GM23338 (cell line): ENCODE results near the gene CCDC175. TPM values are rescaled to one million over a fixed set of nuclear protein-coding genes. Genes with fewer than 3 reads are reported as not detected.

ENCODE experiments used
- ATAC-seq: fragments of 200-7000 bp; cut with Tn5 transposase; 3 replicates; pipeline ENCODE4 v1.9.1; 2020
- DNase-seq: peaks from one replicate; pipeline ENCODE4 v3.0.0-alpha.2; 2015; ENCODE audit warnings: low spot score
- H2AFZ ChIP-seq: fragments of 200-600 bp; sonication (generic); 2 replicates; pipeline ENCODE4 v1.8.0; 2016; ENCODE audit warnings: antibody characterized with exemption, mild to moderate bottlenecking, moderate library complexity
- H3F3A ChIP-seq: fragments of 200-600 bp; sonication (generic); replicated peaks from 2 replicates; pipeline ENCODE4 v1.8.0; 2017; ENCODE audit warnings: antibody characterized with exemption, mixed run types, low read depth
- H3K27ac ChIP-seq: fragments of 200-600 bp; sonication (generic); 2 replicates; pipeline ENCODE4 v1.6.1; 2016; ENCODE audit warnings: low read depth
- H3K27me3 ChIP-seq: fragments of 200-600 bp; sonication (generic); 2 replicates; pipeline ENCODE4 v1.8.0; 2016; ENCODE audit warnings: mild to moderate bottlenecking, mixed run types, moderate library complexity; ENCODE audit not compliant: insufficient read depth
- H3K36me3 ChIP-seq: fragments of 200-600 bp; sonication (generic); 2 replicates; pipeline ENCODE4 v1.8.0; 2016; ENCODE audit warnings: mild to moderate bottlenecking; ENCODE audit not compliant: insufficient read depth
- H3K4me1 ChIP-seq: fragments of 200-600 bp; sonication (generic); 2 replicates; pipeline ENCODE4 v1.8.0; 2016; ENCODE audit warnings: mild to moderate bottlenecking, moderate library complexity; ENCODE audit not compliant: insufficient read depth
- H3K4me2 ChIP-seq: fragments of 200-600 bp; sonication (generic); 2 replicates; pipeline ENCODE4 v1.7.1; 2017; ENCODE audit warnings: mixed run types
- H3K4me3 ChIP-seq: fragments of 200-600 bp; sonication (generic); 2 replicates; pipeline ENCODE4 v1.6.1; 2016; ENCODE audit warnings: mixed run types
- H3K79me2 ChIP-seq: fragments of 200-600 bp; sonication (generic); replicated peaks from 2 replicates; pipeline ENCODE4 v1.8.0; 2017; ENCODE audit warnings: mild to moderate bottlenecking; ENCODE audit not compliant: insufficient read depth
- H3K9me2 ChIP-seq: fragments of 200-600 bp; sonication (generic); 2 replicates; pipeline ENCODE4 v1.8.0; 2017; ENCODE audit not compliant: insufficient read depth
- H4K20me1 ChIP-seq: fragments of 200-600 bp; sonication (generic); replicated peaks from 2 replicates; pipeline ENCODE4 v1.8.0; 2017; ENCODE audit warnings: mild to moderate bottlenecking; ENCODE audit not compliant: insufficient read depth
- H3K27ac Mint-ChIP-seq: 2 replicates; pipeline ENCODE4 v1.8.0; 2020; ENCODE audit warnings: inconsistent platforms, mild to moderate bottlenecking, moderate library complexity, mixed read lengths
- H3K27me3 Mint-ChIP-seq: 3 replicates; pipeline ENCODE4 v1.8.0; 2022; ENCODE audit warnings: low read depth, mild to moderate bottlenecking, moderate library complexity, mixed read lengths, inconsistent platforms; ENCODE audit not compliant: insufficient read depth, poor library complexity
- H3K36me3 Mint-ChIP-seq: 3 replicates; pipeline ENCODE4 v1.8.0; 2021; ENCODE audit warnings: low read depth, mild to moderate bottlenecking, inconsistent platforms, moderate library complexity, mixed read lengths
- H3K4me1 Mint-ChIP-seq: 3 replicates; pipeline ENCODE4 v1.8.0; 2020; ENCODE audit warnings: mild to moderate bottlenecking, inconsistent platforms, mixed read lengths
- H3K4me3 Mint-ChIP-seq: 3 replicates; pipeline ENCODE4 v1.8.0; 2021; ENCODE audit warnings: moderate library complexity, mild to moderate bottlenecking, inconsistent platforms, mixed read lengths
- H3K9me3 Mint-ChIP-seq: 3 replicates; pipeline ENCODE4 v1.8.0; 2020; ENCODE audit warnings: moderate library complexity, mild to moderate bottlenecking, inconsistent platforms, mixed read lengths
- EZH2 ChIP-seq: fragments of 200-600 bp; sonication (generic); IDR thresholded peaks from one replicate; pipeline ENCODE4 v1.8.0; 2017; ENCODE audit warnings: antibody characterized with exemption, mild to moderate bottlenecking, low read depth; ENCODE audit not compliant: unreplicated experiment
- NANOG ChIP-seq: IDR thresholded peaks from 2 replicates; pipeline ENCODE4 v1.6.1; 2016; ENCODE audit warnings: antibody characterized with exemption, borderline replicate concordance
- polyA plus RNA-seq: library from polyadenylated mRNA; unstranded; fragments of >200 nt; fragmentation: Nextera tagmentation; extraction: Ambion mirVana; gene quantifications from 2 replicates; pipeline ENCODE4 v1.2.1, GENCODE V29; 2016
- total RNA-seq: library from RNA; depleted of rRNA; stranded (reverse); fragments of >200 nt; shearing (Covaris generic); gene quantifications from 2 replicates; pipeline ENCODE4 v1.2.3, GENCODE V29; 2014; rRNA removed
- TF ChIP-seq, protein P1 (sequence below): IDR thresholded peaks from 2 replicates; pipeline ENCODE4 v1.6.1; 2016; ENCODE audit warnings: antibody characterized with exemption

Gene CCDC175
- total and polyA plus RNA-seq, 2 experiments from 2014 or later = 0.50 TPM; not detected in 1

DNA sequence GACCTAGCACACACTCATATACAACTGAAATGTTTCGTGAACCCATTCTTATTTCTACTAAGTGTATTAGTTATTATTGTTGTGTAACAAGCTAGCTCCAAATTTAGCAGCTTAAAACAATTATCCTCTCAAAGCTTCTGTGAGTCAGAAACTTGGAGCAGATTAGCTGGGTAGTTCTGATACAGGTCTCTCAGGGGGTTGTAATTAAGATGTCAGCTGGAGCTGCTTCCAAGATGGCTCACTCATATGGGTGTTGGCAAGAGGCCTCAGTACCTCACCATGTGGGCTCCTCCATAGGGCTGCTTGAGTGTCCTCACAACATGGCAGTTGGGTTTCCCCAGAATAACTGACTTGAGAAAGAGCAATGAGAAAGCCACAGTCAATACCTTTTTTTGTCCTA, 121.2 kb downstream of the CCDC175 start:
- Histone ChIP-seq H3K79me2 (no peaks in the 10 kb centered on the region), H2AFZ (no peak overlapping the region), H3K4me2 (no peak overlapping the region), H3F3A (no peaks in the 10 kb centered on the region), H3K4me3 (no peak overlapping the region), H3K36me3 (no peaks in the 10 kb centered on the region), H3K27me3 (no peaks in the 10 kb centered on the region), H3K9me2 (no peaks in the 10 kb centered on the region), H3K27ac (no peak overlapping the region), H3K4me1 (no peaks in the 10 kb centered on the region), H4K20me1 (no peaks in the 10 kb centered on the region)
- H3K4me3 Mint-ChIP-seq = no peak overlapping the region
- H3K27me3 Mint-ChIP-seq = peaks cover 2% of the 10 kb centered on the region
- no peaks in the 10 kb centered on the region for H3K4me1 Mint-ChIP-seq
- DNase-seq = no peak
- no peak for ATAC-seq
- no peaks in the 10 kb centered on the region for H3K9me3 Mint-ChIP-seq
- TF ChIP-seq EZH2 (no peak), NANOG (no peak)
- TF ChIP-seq, protein P1, sequence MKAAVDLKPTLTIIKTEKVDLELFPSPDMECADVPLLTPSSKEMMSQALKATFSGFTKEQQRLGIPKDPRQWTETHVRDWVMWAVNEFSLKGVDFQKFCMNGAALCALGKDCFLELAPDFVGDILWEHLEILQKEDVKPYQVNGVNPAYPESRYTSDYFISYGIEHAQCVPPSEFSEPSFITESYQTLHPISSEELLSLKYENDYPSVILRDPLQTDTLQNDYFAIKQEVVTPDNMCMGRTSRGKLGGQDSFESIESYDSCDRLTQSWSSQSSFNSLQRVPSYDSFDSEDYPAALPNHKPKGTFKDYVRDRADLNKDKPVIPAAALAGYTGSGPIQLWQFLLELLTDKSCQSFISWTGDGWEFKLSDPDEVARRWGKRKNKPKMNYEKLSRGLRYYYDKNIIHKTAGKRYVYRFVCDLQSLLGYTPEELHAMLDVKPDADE = no peak
- H3K27ac Mint-ChIP-seq = no peak overlapping the region
- H3K36me3 Mint-ChIP-seq = peaks cover 11% of the 10 kb centered on the region; the same call in 2 of the 3 replicates

Other genes with a start within 250 kb of the CCDC175 start
- 0.93 and 2.2 TPM in 2 replicates for gene GPR135, start 111.4 kb downstream of the CCDC175 start, total RNA-seq
- 0.23 and 0.47 TPM in 2 replicates for gene GPR135, start 111.4 kb downstream of the CCDC175 start, polyA plus RNA-seq
- 24.8 and 24.9 TPM in 2 replicates for gene L3HYPDH, start 92.4 kb downstream of the CCDC175 start, total RNA-seq
- gene L3HYPDH, start 92.4 kb downstream of the CCDC175 start, polyA plus RNA-seq = 15.6 and 18.6 TPM in 2 replicates
- 66.8 and 83.1 TPM in 2 replicates for gene JKAMP, start 92.3 kb downstream of the CCDC175 start, total RNA-seq
- 26.0 and 31.6 TPM in 2 replicates for gene JKAMP, start 92.3 kb downstream of the CCDC175 start, polyA plus RNA-seq